NCI-H2227 treated with DMSO at 0.1 percent for 48 hours (cell line): ENCODE measurements around the gene ITPKB.
"Not testable (repeated sequence)": the region's sequence is repeated elsewhere in the genome, so short reads cannot be mapped to it uniquely, and the experiment has no call there.

Experiments
- DNase-seq: peaks from one replicate; lab custom pipeline; 2025; lab: John Stamatoyannopoulos, UW

Gene ITPKB

DNA sequence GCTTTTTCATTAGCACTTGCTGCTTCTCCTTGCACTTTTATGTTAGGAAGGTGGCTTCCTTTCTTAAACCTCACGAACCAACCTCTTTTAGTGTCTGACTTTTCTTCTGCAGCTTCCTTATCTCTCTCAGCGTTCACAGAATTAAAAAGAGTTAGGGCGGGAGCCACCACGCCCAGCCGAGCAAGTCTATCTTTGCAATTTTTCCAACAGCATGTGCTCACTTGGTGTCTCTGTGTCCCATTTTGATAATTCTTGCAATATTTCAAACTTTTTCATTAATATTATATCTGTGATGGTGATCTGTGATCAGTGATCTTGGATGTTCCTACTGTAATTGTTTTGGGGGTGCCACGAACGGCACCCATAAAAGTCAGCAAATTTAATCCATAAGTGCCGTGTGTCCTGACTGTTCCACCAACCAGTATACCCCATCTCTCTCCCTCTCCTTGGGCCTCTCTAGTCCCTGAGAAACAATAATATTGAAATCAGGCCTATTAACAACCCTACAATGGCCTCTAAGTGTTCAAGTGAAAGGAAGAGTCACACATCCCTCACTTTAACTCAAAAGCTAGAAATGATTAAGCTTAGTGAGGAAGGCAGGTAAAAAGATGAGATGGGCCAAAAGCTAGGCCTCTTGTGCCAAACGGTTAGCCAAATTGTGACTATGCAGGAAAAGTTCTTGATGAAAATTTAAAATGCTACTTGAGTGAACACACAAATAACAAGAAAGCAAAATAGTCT, 15.9 kb upstream of the ITPKB start:
- DNase-seq, result no peak

DNA sequence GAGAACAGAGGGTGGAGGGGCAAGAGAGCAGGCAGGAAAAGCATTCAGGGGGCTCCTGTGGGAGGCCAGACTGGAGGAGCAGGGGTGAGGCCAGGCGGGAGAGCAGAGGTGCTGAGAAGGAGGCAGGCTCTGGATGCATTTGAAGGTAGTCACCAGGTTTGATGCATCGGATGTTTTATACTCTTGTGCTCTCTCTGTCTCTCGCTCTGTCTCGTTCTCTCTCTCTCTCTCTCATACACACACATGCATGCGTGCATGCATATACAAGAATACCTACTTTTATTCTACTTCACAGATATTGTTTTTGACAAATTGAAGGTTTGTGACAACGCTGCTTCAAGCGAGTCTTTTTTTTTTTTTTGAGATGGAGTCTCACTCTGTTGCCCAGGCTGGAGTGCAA, 15.0 kb upstream of the ITPKB start:
- no peak for DNase-seq

DNA sequence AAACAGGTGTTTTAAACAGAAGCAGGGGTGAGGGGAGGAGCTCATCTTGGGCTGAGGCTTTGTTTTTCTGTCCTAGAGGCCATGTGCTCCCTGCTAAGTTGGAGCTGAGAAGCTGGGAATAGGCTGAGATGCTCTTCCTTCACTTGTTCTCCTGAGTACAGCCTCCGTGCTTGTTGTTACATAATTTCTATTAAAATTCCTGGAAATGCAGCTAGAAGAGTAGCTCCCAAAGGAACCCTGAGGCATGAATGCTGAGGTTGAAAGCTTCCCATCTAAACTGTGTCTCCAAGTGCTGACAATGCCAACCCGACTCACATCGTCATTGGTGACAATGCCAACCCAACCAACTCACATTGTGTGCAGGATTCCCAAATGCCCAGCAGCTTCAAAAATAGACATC, 12.6 kb upstream of the ITPKB start:
- DNase-seq, result no peak

DNA sequence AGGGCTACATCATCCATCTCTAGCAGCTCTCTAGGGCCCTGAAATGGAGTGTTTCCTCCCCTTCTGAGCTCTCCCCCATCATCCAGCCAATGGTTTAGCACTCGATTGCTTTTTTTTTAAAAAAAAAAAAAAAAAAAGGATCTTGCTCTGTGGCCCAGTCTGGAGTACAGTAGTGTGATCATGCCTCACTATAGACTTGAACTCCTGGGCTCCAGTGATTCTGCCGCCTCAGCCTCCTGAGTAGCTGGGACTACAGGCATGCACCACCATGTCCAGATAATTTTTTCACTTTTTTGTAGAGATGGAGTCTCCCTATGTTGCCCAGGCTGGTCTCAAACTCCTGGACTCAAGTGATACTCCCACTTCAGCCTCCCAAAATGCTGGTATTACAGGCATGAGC, 12.1 kb upstream of the ITPKB start:
- DNase-seq, result no peak

DNA sequence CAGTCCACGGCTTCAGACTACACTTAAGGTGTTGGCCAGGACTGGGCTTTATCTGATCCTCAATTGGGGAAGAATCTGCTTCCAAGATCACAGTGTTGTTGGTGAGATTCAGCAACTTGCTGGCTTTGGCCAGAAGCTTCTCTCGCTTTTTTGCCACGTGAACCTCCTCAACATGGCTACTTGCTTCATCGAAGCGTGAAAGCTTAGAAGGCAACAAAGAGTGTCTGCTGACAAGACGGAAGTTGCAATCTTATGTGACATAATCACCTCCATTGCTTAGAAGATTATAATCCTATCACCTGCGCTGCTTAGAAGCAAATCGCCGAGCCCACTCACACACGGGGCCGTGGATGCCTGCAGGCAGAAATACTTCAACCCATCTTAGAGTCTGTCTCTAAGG, 10.4 kb upstream of the ITPKB start:
- no peak for DNase-seq

DNA sequence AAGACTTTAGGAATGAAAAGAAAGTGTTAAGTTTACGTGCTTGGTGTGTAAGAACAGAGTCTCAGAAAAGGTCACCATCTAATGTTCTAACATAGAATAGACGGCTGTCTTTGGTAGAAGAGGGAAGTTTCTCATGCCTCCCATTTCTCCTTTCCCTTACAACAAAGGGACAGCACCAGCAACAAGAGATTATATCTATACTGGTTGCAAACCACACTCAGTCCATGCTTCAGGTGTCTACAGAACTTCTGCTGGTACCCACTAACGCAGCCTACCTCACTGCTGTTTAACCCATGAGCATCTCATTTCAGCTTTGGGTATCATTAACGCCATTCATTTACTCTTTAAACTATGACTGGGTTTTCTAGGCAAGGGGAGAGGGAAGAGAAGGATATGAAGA, 9.2 kb upstream of the ITPKB start:
- DNase-seq, result no peak

DNA sequence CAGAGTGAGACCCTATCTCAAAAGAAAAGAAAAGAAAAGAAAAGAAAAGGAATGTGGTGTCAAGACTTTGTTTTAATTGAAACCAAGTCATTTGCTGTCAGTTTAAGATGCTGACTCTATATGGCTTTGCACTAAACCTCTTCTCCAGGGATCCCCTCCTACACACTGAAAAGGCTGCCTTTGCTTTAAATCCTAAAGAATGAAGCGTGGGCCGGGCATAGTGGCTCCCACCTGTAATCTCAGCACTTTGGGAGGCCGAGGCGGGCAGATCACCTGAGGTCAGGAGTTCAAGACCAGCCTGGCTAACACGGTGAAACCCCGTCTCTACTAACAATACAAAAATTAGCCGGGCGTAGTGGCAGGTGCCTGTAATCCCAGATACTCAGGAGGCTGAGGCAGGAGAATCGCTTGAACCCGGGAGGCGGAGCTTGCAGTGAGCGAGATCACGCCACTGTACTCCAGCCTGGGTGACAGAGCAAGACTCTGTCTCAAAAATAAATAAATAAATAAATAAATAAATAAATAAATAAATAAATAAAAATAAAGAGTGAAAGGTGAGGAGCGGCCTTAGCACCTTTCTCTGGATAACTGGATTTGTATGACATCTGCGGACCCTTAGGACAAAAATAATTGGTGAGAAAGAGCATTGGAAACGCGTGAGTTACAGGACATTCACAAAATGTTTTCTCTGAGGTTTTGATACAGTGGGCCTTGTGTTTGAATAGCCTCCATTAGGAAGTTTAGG, 8.6 kb upstream of the ITPKB start:
- not testable (repeated sequence) for DNase-seq

DNA sequence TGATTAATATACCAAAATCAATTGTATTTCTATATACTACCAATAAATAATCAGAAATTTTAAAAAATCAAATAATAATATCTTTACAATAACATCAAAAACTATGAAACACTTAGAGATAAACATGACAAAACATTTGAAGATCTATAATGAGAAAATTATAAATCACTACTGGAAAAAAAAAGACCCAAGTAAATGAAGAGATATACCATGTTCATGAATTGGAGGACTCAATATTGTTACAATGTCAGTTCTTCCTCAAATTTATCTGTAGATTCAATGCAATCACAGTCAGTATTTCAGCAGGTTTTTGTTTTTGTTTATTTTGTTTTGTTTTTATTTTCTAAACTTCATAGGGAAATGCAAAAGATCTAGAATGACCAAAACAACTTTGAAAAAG, 4.2 kb upstream of the ITPKB start:
- DNase-seq, result no peak

DNA sequence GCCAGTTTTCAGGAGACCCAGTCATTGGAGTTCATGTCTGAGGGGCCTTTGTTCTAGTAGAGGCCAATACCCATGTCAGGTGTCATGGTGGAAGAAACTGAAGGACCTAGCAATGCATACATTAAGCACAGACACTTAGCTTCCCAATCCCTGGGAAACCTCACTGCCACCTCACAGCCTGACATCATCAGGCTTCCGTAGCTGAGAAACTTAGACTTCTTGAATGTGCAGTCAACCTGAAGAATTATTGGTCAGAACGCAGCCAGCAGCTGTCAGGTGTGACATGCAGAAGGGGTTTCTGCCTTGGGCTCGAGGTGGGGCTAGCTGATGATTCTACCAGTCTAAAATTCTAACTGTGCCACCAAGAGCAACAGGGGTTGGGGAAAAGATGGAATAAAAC, 1.9 kb upstream of the ITPKB start:
- DNase-seq, result no peak

DNA sequence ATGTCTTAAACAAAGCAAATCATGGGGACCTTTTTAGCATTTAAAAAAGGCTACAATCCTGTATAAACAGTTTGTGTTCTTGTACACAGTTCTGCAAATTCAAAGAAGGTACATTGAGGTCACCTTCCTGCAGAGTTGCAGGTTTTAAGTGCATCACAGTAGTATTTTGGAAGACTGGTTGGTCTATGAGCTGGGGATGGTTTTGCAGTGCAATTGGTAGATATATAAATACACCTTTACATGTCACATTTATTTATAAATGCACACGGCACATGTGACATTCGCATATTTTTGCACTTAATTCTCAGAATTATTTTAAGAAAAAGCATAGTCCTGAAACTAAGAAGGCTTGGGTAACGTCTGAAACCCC, 599 bp upstream of the ITPKB start:
- DNase-seq, result no peak

DNA sequence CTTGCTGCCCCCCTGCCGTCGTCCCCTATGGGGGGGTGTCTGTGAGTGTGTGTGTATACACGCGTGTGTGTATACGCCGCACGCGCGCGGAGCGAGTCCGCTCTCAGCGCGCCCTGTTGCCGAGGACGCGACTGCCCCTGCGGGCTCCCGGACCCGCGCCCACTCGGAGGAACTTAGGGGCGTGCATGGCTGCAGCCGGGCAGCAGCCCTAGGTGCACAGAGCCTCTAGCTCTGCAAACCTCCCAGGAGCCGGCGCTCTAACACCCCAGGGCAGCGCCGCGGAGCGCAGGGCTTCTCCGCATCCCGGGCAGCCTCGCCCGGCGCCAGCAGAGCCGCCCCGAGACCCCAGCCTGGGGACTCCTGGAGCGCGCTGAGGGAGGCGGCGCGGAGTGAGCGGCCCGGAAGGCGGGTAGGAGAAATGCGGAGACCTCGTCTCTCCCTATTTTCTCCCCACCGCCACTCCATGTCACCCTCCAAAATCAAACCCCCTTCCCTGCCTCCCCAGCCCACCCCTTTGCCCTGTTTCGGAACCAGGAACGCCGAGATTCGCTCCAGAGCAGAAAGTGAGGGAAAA, 574 bp downstream of the ITPKB start:
- no peak for DNase-seq

DNA sequence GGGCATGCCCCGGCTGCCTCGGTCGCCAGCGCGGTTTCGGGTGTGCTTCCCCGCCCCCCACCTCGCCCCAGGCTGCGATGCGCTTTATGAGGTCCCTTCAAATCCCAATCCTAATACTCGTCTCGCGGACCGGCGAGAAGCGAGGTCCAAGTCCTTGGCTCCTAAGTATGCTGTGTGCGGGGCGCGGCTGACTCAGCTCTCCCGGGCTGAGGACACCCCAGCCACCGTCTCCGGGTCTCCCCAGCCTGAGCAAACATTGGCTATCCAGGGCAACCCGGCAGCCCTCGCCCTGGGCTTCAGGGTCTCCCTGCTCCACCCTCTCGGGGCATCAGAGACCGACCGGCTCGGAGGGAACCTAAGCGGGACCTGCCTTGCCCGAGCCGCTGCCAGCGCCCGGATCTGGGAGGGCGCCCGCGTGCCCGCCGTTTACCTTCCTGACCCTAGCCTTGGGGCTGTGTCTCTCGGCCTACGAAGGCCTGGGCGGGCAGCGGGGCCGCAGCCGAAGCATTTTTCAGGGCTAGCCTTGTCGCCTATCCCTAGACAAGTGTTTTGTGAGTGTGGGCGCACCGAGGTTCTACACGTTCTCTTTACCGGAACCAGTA, 1.2 kb downstream of the ITPKB start:
- no peak for DNase-seq

DNA sequence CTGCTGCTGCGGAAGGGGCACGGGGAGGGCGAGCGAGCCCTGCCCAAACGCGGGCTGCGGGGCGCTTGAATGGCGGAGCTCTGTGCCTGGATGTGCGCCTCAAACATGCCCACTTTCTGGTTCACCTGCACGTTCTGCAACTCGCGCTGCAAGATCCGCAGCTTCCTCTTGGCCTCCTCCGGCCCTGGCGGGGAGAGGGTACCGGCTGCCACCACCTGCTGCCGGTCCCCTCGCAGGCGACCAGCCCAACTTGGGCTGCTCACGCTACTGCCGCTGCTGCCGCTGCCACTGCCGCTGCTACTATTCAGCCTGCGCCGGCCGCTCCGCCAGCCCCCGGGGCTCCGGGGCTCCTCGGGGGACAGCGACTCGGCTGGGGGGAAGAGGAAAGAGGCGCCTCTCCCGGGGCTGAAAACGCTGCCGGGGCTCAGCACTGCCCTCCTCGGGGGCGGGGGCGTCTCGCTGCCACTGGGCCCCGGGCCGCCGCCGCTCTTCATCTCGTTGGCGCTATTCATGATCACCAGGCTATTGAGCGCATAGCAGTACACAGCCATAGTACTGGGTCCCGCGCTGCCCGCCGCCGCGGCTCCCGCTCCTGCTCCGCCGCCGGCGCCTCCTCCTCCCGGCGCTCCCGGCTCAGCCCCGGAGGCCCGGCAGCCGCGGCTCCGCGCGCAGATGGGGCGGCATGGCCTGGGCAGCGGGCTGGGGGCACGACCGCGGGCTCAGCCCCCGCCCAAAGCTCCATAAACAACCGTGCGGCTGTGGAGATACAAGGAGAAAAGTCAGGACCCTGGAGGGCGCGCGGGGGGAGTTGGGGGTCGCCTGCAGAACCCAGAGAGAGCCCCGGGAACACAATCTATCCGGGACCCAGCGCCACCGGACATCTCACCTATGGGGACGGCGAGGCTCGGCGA, 1.9 kb downstream of the ITPKB start:
- peak; percentile 35 for DNase-seq

DNA sequence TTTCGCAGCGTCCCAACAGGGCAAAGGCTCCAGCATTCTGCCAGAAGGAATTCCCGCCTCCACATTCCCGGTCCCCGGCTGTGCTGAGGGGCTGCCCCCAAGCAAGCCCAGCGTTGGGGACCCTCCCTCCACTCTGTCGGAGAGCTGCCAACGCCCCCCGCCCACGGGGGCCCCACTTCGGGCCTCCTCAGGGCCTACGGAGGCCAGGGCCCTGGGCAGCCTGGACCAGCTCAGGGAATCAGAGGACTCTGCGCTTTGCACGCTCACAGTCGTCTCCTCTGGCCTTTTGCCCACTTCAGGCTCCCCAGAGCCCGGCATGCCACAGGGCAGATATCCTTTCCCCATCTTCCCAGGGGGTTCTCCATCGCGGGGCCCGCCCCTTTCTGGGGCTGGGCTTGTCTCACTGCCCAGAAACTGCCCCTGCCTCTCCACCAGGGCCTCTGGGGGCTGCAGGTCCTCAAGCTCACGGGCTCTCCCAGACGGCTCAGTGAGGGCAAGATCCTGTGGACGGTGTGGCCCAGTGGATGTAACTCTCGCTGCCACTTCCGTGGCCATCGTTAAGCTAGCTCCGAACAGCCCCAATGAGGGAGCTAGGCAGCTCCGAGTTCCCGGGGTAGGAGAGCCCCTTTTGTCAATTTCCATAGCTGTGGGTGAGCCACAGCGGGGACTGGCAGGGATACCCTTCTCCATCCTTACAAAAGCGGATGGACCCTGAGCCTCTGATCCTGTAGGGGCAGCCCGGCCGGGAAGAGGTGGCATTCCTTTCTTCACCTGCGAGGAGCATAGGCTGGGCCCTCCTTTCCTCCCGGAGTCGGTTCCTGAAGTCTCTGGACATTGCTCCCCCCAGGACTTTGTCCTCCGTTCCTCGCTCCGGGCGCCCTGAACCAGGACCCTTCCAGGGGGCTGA, 2.8 kb downstream of the ITPKB start:
- DNase-seq, result no peak

DNA sequence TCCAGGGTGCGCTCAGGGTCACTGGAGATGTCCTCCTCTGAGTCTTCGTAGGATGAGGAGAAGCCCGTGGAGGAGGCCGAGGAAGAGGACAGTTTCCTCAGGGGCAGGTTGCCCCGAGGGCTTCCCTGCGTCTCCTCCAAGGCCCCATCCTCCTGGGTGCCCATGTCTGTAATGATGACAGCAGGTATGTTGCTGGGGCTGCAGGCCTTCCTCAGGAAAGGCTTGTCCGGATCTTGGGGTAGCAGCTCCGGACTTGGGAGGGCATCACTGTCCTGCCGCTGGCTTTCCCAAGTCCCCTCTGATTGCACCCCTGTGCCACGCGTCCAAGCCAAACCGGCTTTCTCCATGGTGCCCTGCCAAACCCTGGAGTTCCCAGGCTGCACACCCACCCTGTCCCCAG, 3.5 kb downstream of the ITPKB start:
- DNase-seq, result no peak

DNA sequence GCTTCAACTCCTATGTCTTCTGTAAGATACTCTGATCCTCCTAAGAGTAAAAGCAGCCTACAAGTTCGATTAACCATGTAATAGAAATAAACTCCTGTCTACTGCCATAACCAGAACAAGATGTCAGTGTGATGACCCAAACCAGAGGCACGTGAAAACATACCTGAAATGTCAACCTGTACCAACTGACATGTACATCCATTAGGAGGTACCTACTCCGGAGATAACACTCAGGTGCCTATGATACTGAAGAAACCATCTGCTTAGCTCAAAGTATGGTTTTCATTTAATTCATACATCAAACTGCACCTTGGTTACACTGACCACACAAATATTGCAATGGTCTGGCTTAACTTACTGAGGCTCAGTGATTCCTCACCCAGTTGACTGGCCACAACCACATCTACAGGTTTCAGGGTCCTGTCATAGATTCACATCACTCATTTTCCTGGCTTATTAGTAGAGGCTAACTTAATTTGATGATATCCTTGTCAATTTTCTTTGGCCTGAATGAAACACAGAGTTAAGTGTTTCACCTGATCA, 4.4 kb downstream of the ITPKB start:
- DNase-seq, result no peak

DNA sequence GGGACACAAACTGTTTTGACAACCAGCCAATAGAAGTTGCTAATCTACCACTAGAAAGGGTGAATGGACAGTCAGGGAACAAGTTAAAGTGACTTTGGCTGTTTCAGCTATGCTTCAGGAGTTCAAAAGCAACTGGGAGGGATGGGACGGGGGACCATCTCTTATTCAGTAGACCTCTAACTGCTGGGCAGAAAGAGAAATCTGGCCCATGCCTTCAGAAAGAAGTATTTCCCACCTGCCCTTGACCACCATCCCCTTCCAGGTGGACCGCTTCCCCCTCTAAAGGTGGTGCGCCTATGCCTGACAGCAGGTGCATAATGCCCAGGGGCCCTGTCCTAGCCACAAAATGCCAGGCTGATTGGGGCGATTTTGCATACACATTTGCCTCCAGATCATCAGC, 5.2 kb downstream of the ITPKB start:
- no peak for DNase-seq

DNA sequence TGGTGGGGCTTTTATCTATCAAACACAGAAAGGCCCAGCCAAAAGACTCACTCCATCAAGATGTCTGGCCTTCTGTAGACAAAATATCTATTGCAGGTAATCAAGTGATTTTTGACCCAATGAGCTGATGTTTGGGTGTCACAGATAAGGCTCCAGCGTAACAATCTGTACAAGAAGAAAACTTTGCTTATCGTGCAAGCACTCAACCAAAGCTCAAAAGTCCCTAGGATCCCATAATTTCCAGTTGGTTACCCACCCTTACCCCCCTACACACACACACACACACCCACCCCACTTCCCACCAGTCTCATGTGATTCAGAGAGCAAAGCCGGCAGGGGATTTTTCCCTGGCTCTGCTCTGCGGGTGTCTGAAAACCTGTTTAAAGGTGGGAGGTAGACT, 5.8 kb downstream of the ITPKB start:
- no peak for DNase-seq

DNA sequence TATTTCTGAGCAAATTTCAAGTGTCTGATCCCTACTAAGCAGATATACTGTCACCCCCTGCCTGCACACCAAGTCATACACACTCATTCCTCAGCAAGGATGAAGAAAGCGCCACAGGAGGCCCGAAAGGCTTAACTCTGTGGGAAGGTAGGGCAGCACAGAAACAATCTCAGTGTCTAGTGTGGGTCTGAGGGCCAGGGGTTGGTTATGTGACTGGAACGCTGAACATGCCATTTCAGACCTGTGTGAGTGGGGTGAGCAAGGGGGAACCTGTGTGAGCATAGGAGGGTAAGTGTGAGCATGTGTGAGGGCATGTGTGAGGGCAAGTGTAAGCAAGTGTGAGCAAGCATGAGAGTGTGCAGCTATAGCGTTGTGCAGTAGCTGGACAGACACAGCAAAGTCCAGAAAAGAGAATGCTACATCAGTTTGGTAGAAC, 6.2 kb downstream of the ITPKB start:
- no peak for DNase-seq

DNA sequence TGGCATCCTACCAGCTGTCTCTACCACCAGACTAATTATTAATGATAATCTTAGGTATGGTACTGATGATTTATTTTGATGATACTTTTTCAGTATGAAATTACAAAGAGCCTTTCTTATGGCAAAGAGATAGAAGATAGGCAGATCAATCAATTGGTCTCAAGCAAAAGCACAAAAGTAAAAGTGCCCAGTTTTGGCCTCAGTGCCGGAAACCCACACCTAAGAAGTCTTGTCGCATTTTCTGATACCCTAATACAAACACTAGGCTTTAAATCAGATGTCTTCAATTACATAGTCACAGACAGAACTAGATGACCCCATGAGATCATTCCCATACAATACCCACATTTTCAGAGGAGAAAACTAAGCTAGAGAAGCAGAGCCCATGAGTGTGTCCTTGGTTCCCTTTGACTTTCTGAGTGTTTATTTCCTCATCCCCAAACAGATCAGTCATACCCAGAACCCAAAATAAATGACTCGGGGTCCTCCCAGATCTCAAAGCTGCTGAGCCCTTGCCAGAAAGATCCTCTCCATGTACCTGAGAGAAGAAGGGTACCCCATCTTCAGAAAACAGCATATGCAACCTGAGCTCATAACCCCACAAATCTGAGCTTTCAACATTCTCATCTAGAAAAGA, 7.7 kb downstream of the ITPKB start:
- no peak for DNase-seq
